Measurements from ENCODE around the gene GRM4.

The GRM4 gene

DNA sequence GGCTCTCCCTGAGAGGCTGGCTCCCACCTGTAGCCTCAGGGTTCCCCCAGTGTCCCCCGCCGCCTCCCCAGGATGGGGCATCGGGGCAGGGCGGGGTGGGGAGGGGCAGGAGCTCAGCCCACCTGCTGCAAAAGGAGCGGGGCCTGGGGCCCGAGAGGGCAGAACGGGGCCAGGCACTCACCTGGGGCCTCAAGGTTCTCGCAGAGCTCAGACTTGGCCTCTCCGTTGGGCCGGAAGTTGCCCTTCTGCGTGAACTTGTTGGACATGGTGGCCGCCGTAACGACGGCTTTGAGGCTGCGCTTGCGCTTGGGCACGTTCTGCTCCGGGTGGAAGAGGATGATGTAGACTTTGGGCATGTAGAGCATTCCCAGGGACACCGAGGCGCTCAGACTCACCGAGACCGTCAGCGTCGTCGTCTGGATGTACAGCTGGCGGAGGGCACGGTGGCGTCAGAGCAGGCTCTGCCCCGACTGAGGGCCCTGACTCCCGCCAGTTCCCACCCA lies 117.9 kb downstream of the GRM4 start:
- no peak overlapping the region for H3K27ac ChIP-seq
- H3K9me3 ChIP-seq: no peaks in the 10 kb centered on the region
- no peaks in the 10 kb centered on the region for H3K36me3 ChIP-seq
- no peaks in the 10 kb centered on the region for H3K4me1 ChIP-seq (ENCODE audit: control insufficient read depth in 1 of 2, insufficient read depth in 1 of 2, low read depth in 1 of 2, low read length in 1 of 2)
- H3K4me3 ChIP-seq (ENCODE audit: low read depth in 1 of 2, low read length in 1 of 2): no peak overlapping the region
- H3K27me3 ChIP-seq: no peaks in the 10 kb centered on the region
- TF ChIP-seq, protein P1, sequence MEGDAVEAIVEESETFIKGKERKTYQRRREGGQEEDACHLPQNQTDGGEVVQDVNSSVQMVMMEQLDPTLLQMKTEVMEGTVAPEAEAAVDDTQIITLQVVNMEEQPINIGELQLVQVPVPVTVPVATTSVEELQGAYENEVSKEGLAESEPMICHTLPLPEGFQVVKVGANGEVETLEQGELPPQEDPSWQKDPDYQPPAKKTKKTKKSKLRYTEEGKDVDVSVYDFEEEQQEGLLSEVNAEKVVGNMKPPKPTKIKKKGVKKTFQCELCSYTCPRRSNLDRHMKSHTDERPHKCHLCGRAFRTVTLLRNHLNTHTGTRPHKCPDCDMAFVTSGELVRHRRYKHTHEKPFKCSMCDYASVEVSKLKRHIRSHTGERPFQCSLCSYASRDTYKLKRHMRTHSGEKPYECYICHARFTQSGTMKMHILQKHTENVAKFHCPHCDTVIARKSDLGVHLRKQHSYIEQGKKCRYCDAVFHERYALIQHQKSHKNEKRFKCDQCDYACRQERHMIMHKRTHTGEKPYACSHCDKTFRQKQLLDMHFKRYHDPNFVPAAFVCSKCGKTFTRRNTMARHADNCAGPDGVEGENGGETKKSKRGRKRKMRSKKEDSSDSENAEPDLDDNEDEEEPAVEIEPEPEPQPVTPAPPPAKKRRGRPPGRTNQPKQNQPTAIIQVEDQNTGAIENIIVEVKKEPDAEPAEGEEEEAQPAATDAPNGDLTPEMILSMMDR (IDR thresholded peaks at IDR 0.05): no peak

DNA sequence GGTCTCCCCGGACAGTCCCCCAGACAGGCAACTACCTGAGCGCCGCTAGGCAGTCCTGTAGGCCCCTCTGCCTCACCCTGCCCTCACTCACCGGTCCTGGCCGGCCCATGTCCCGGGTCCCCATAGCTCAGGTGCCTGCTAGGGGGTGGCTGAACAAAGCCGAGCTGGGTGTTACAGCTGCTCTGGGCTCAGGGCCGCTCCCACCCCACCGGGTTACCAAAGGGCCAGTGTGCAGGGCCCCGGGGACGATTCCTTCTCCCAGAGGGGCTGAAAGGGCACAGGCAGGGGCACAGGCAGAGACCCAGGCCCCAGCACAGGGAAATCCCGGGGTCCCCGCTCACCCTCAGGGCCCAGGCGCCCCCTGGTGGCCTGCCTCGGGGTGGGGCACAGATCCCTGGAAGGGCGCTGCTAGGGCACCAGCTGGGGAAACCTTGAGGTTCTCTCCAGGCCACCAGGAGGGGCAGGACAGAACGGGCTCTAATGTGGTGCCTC lies 118.4 kb downstream of the GRM4 start:
- Histone ChIP-seq H3K9me3 (no peaks in the 10 kb centered on the region), H3K36me3 (no peaks in the 10 kb centered on the region), H3K27ac (no peak overlapping the region), H3K4me3 (ENCODE audit: low read depth in 1 of 2, low read length in 1 of 2) (no peak overlapping the region), H3K27me3 (no peaks in the 10 kb centered on the region), H3K4me1 (ENCODE audit: control insufficient read depth in 1 of 2, insufficient read depth in 1 of 2, low read depth in 1 of 2, low read length in 1 of 2) (no peaks in the 10 kb centered on the region)
- TF ChIP-seq, protein P1 (IDR thresholded peaks at IDR 0.05): no peak

DNA sequence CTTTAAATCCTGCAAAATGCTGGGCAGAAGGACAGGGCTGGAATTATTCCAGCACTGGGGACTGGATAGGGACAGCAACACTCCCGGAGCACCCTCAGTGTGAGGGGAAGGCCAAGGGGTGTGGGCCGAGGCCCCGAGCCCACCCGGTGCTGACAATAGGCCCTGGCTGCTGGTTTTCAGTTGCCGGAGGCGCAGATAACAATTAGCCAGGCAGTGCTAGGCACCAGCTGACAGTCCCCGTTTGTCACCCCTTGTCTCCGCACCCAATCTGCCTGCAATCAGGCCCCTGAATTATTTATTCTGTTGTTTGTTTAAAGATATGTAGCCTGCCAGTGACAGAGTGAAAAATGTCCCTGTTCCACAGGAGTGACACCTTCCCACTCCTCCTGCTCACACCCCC lies 120.0 kb downstream of the GRM4 start:
- H3K4me1 ChIP-seq (ENCODE audit: control insufficient read depth in 1 of 2, insufficient read depth in 1 of 2, low read depth in 1 of 2, low read length in 1 of 2): no peaks in the 10 kb centered on the region
- no peaks in the 10 kb centered on the region for H3K27me3 ChIP-seq

DNA sequence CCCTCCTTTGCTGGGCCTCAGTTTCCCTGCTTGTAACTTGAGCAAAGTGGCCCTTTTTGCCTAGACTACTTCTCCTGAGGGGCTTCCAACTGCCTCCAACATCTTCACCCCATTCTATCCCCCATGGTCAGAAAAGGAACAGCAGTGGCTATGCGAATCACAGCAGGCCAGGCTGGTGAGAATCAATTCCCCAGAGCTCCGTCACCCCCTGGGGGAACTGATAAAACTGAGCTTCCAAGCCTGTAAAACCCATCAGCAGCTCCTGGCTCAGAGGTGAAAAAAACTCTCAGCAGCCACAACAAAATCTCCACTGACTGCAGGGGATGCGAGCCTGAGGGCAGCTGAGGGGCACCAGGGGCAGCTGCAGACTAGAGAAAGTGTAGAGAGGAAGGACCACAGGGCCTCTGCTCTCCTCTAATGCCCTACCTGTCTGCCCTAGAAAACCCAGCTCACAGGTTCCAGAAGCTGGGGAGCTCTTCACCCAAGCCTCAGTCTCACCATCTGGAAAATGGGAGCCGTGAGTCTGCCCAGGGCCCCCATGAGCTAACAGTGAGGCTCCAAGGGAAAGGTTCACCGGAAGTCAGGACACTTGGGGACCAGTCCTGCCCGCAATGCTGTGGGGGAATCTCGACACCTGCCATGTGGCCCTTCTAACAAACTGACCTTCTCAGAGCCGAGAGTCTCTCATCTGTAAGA lies 120.6 kb downstream of the GRM4 start:
- Histone ChIP-seq H3K4me1 (ENCODE audit: control insufficient read depth in 1 of 2, insufficient read depth in 1 of 2, low read depth in 1 of 2, low read length in 1 of 2) (no peaks in the 10 kb centered on the region), H3K4me3 (ENCODE audit: low read depth in 1 of 2, low read length in 1 of 2) (no peak overlapping the region), H3K9me3 (no peaks in the 10 kb centered on the region), H3K27ac (no peak overlapping the region), H3K27me3 (no peaks in the 10 kb centered on the region), H3K36me3 (no peaks in the 10 kb centered on the region)
- TF ChIP-seq, protein P1 (IDR thresholded peaks at IDR 0.05): no peak

More for the DNA sequence above, 120.0 kb downstream of the GRM4 start:
- Histone ChIP-seq H3K27ac (no peak overlapping the region), H3K9me3 (no peaks in the 10 kb centered on the region), H3K4me3 (ENCODE audit: low read depth in 1 of 2, low read length in 1 of 2) (no peak overlapping the region), H3K36me3 (no peaks in the 10 kb centered on the region)
- TF ChIP-seq, protein P1 (IDR thresholded peaks at IDR 0.05): no peak

DNA sequence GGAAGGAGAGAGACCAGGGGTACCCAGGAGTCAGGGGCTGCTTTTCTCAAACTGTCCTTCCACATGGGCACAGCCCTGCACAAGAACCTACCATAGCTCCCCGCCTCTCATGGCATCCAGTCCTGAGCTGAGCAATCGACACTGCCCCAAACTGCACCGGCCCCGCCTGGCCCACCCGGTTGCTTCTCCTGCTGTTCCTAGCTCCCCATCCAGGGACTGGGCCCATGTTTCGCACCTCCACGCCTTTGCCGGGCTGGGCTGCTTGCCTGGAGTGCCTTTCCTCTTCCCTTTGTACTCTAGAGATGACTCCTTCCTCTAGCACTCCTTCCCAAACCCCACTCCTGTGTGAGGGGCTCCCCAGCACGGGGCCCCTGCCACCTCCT lies 123.0 kb downstream of the GRM4 start:
- no peaks in the 10 kb centered on the region for H3K36me3 ChIP-seq
- H3K27ac ChIP-seq: no peak overlapping the region
- no peaks in the 10 kb centered on the region for H3K9me3 ChIP-seq
- H3K27me3 ChIP-seq: no peaks in the 10 kb centered on the region
- TF ChIP-seq, protein P1 (IDR thresholded peaks at IDR 0.05): no peak
- H3K4me1 ChIP-seq (ENCODE audit: control insufficient read depth in 1 of 2, insufficient read depth in 1 of 2, low read depth in 1 of 2, low read length in 1 of 2): no peaks in the 10 kb centered on the region
- H3K4me3 ChIP-seq (ENCODE audit: low read depth in 1 of 2, low read length in 1 of 2): no peak overlapping the region

All from neutrophil (primary cell).